Measurements from ENCODE around the gene CPTP. TPM values are rescaled to one million over a fixed set of nuclear protein-coding genes. Genes with fewer than 3 reads are reported as not detected.

The CPTP gene
- total and polyA plus RNA-seq, 2 of the 13 experiments (the other 11 are each of a cell fraction or from before 2014, with no cell fraction given) = 5.5 to 9.3 TPM

GRCh38 chr1:1306070-1306660, 18.4 kb upstream of the CPTP start (continued):
- TF ChIP-seq ETS1 (CRISPR knock-in tag; IDR thresholded peaks at IDR 0.05) (no peak), ZBTB39 (CRISPR knock-in tag; IDR thresholded peaks at IDR 0.05) (no peak), ZNF121 (CRISPR knock-in tag; IDR thresholded peaks at IDR 0.05) (no peak), HOXA7 (CRISPR knock-in tag; IDR thresholded peaks at IDR 0.05) (no peak), SAFB2 (CRISPR knock-in tag; IDR thresholded peaks at IDR 0.05; ENCODE audit: borderline replicate concordance, low read depth) (no peak), ZNF30 (CRISPR knock-in tag; IDR thresholded peaks at IDR 0.05) (no peak), KDM5A (IDR thresholded peaks at IDR 0.05; ENCODE audit: borderline replicate concordance, low read length) (no peak), ZNF501 (CRISPR knock-in tag; IDR thresholded peaks at IDR 0.05) (no peak), ZNF709 (CRISPR knock-in tag; IDR thresholded peaks at IDR 0.05) (peak; percentile 22; the same call in 1 of the 2 replicates), RFXANK (CRISPR knock-in tag; IDR thresholded peaks at IDR 0.05) (no peak)
- TF ChIP-seq, protein P1, sequence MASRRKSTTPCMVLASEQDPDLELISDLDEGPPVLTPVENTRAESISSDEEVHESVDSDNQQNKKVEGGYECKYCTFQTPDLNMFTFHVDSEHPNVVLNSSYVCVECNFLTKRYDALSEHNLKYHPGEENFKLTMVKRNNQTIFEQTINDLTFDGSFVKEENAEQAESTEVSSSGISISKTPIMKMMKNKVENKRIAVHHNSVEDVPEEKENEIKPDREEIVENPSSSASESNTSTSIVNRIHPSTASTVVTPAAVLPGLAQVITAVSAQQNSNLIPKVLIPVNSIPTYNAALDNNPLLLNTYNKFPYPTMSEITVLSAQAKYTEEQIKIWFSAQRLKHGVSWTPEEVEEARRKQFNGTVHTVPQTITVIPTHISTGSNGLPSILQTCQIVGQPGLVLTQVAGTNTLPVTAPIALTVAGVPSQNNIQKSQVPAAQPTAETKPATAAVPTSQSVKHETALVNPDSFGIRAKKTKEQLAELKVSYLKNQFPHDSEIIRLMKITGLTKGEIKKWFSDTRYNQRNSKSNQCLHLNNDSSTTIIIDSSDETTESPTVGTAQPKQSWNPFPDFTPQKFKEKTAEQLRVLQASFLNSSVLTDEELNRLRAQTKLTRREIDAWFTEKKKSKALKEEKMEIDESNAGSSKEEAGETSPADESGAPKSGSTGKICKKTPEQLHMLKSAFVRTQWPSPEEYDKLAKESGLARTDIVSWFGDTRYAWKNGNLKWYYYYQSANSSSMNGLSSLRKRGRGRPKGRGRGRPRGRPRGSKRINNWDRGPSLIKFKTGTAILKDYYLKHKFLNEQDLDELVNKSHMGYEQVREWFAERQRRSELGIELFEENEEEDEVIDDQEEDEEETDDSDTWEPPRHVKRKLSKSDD (CRISPR knock-in tag; IDR thresholded peaks at IDR 0.05; ENCODE audit: low read depth) = no peak
- TF ChIP-seq, protein P2, sequence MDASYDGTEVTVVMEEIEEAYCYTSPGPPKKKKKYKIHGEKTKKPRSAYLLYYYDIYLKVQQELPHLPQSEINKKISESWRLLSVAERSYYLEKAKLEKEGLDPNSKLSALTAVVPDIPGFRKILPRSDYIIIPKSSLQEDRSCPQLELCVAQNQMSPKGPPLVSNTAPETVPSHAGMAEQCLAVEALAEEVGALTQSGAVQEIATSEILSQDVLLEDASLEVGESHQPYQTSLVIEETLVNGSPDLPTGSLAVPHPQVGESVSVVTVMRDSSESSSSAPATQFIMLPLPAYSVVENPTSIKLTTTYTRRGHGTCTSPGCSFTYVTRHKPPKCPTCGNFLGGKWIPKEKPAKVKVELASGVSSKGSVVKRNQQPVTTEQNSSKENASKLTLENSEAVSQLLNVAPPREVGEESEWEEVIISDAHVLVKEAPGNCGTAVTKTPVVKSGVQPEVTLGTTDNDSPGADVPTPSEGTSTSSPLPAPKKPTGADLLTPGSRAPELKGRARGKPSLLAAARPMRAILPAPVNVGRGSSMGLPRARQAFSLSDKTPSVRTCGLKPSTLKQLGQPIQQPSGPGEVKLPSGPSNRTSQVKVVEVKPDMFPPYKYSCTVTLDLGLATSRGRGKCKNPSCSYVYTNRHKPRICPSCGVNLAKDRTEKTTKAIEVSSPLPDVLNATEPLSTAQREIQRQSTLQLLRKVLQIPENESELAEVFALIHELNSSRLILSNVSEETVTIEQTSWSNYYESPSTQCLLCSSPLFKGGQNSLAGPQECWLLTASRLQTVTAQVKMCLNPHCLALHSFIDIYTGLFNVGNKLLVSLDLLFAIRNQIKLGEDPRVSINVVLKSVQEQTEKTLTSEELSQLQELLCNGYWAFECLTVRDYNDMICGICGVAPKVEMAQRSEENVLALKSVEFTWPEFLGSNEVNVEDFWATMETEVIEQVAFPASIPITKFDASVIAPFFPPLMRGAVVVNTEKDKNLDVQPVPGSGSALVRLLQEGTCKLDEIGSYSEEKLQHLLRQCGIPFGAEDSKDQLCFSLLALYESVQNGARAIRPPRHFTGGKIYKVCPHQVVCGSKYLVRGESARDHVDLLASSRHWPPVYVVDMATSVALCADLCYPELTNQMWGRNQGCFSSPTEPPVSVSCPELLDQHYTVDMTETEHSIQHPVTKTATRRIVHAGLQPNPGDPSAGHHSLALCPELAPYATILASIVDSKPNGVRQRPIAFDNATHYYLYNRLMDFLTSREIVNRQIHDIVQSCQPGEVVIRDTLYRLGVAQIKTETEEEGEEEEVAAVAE (CRISPR knock-in tag; IDR thresholded peaks at IDR 0.05; ENCODE audit: borderline replicate concordance) = no peak
- TF ChIP-seq, protein P3, sequence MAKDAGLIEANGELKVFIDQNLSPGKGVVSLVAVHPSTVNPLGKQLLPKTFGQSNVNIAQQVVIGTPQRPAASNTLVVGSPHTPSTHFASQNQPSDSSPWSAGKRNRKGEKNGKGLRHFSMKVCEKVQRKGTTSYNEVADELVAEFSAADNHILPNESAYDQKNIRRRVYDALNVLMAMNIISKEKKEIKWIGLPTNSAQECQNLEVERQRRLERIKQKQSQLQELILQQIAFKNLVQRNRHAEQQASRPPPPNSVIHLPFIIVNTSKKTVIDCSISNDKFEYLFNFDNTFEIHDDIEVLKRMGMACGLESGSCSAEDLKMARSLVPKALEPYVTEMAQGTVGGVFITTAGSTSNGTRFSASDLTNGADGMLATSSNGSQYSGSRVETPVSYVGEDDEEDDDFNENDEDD (CRISPR knock-in tag; IDR thresholded peaks at IDR 0.05; ENCODE audit: borderline replicate concordance) = no peak
- TF ChIP-seq, protein P4, sequence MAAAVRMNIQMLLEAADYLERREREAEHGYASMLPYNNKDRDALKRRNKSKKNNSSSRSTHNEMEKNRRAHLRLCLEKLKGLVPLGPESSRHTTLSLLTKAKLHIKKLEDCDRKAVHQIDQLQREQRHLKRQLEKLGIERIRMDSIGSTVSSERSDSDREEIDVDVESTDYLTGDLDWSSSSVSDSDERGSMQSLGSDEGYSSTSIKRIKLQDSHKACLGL (CRISPR knock-in tag; IDR thresholded peaks at IDR 0.05) = no peak
- TF ChIP-seq, protein P5, sequence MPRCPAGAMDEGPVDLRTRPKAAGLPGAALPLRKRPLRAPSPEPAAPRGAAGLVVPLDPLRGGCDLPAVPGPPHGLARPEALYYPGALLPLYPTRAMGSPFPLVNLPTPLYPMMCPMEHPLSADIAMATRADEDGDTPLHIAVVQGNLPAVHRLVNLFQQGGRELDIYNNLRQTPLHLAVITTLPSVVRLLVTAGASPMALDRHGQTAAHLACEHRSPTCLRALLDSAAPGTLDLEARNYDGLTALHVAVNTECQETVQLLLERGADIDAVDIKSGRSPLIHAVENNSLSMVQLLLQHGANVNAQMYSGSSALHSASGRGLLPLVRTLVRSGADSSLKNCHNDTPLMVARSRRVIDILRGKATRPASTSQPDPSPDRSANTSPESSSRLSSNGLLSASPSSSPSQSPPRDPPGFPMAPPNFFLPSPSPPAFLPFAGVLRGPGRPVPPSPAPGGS (CRISPR knock-in tag; IDR thresholded peaks at IDR 0.05) = peak; percentile 4; the same call in 1 of the 2 replicates
